ENCODE data around the gene ANKRD31. TPM values are rescaled to one million over a fixed set of nuclear protein-coding genes. Genes with fewer than 3 reads are reported as not detected.

ANKRD31 gene
- total RNA-seq, 1 experiment from 2014 or later: 0.09 TPM

DNA sequence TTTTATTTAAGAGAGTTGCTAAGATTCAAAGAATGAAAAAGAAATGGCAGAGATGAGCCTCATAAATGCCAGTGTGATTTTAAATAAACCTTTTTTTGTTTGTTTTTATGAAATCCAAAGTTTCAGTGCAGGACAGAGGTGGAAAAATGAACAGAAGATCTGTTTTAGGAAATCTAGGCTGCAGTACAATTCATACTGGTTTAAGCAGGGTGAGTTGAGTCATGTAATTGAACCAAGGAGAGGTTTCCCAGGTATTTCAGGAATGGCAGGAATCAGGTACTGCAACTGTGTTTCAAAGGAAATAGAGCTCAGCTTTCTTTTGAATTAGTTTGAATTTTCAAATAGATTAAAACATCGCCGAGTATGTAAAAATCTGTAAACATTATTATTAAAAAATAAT lies 3.0 kb upstream of the ANKRD31 start:
- no peaks in the 10 kb centered on the region for H3K36me3 Mint-ChIP-seq
- ChIA-PET POLR2A (no interaction called here), CTCF (interaction anchor here (0.7 to 1.3 kb wide), 4 partner anchors 65 to 189 kb away, joined by 3 to 6 read pairs (median 3); partner anchors contain the start of genes GCNT4 and HMGCR)
- DNase-seq (ENCODE audit: low spot score) (no peak), ATAC-seq (peak; percentile 31)
- H3K27me3 Mint-ChIP-seq (ENCODE audit: low read depth): no peaks in the 10 kb centered on the region
- TF ChIP-seq OVOL2 (CRISPR knock-in tag; IDR thresholded peaks at IDR 0.05; ENCODE audit: borderline replicate concordance) (no peak), ZNF671 (CRISPR knock-in tag; IDR thresholded peaks at IDR 0.05) (no peak), CREB1 (CRISPR knock-in tag; IDR thresholded peaks at IDR 0.05) (no peak)
- TF ChIP-seq, protein P1, sequence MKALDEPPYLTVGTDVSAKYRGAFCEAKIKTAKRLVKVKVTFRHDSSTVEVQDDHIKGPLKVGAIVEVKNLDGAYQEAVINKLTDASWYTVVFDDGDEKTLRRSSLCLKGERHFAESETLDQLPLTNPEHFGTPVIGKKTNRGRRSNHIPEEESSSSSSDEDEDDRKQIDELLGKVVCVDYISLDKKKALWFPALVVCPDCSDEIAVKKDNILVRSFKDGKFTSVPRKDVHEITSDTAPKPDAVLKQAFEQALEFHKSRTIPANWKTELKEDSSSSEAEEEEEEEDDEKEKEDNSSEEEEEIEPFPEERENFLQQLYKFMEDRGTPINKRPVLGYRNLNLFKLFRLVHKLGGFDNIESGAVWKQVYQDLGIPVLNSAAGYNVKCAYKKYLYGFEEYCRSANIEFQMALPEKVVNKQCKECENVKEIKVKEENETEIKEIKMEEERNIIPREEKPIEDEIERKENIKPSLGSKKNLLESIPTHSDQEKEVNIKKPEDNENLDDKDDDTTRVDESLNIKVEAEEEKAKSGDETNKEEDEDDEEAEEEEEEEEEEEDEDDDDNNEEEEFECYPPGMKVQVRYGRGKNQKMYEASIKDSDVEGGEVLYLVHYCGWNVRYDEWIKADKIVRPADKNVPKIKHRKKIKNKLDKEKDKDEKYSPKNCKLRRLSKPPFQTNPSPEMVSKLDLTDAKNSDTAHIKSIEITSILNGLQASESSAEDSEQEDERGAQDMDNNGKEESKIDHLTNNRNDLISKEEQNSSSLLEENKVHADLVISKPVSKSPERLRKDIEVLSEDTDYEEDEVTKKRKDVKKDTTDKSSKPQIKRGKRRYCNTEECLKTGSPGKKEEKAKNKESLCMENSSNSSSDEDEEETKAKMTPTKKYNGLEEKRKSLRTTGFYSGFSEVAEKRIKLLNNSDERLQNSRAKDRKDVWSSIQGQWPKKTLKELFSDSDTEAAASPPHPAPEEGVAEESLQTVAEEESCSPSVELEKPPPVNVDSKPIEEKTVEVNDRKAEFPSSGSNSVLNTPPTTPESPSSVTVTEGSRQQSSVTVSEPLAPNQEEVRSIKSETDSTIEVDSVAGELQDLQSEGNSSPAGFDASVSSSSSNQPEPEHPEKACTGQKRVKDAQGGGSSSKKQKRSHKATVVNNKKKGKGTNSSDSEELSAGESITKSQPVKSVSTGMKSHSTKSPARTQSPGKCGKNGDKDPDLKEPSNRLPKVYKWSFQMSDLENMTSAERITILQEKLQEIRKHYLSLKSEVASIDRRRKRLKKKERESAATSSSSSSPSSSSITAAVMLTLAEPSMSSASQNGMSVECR (CRISPR knock-in tag; IDR thresholded peaks at IDR 0.05; ENCODE audit: borderline replicate concordance): no peak
- peak overlapping the region; percentile 91 for H3K27ac Mint-ChIP-seq
- peak overlapping the region; percentile 28 for H3K4me3 Mint-ChIP-seq
- H3K4me1 Mint-ChIP-seq: peaks cover 61% of the 10 kb centered on the region
- no peaks in the 10 kb centered on the region for H3K9me3 Mint-ChIP-seq

DNA sequence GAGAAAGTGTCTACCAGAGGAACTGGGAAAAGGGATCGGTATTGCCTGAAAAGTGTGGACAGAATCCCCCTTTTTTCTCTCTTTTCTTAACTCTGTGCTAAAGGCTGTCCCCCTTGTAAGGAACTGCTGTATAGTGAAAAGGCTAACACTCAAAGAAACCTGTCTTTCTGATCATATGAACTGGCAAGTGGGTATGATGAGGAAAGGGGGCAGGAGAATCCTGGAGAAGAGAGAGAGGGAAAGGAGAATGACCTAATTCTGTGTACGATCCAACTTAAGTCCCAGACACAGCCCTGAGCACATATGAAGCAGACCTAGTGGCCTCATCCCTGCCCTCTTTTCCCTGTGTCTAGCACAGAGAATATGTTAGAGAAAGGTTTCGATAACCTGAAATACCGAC lies 967 bp downstream of the ANKRD31 start:
- DNase-seq (ENCODE audit: low spot score): no peak
- CTCF ChIA-PET: interaction anchor here (0.8 to 3.7 kb wide), 18 partner anchors 8 to 310 kb away, joined by 3 to 62 read pairs (median 4); partner anchors contain the start of genes GCNT4 and HMGCR
- H3K27ac Mint-ChIP-seq: no peak overlapping the region
- TF ChIP-seq, protein P2, sequence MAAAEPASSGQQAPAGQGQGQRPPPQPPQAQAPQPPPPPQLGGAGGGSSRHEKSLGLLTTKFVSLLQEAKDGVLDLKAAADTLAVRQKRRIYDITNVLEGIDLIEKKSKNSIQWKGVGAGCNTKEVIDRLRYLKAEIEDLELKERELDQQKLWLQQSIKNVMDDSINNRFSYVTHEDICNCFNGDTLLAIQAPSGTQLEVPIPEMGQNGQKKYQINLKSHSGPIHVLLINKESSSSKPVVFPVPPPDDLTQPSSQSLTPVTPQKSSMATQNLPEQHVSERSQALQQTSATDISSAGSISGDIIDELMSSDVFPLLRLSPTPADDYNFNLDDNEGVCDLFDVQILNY (CRISPR knock-in tag; IDR thresholded peaks at IDR 0.05): no peak
- TF ChIP-seq NR1H2 (CRISPR knock-in tag; IDR thresholded peaks at IDR 0.05): no peak
- TF ChIP-seq, protein P3, sequence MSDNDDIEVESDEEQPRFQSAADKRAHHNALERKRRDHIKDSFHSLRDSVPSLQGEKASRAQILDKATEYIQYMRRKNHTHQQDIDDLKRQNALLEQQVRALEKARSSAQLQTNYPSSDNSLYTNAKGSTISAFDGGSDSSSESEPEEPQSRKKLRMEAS (CRISPR knock-in tag; IDR thresholded peaks at IDR 0.05): no peak
- no peak for TF ChIP-seq NR2C2 (CRISPR knock-in tag; IDR thresholded peaks at IDR 0.05)
- TF ChIP-seq ZNF317 (CRISPR knock-in tag; IDR thresholded peaks at IDR 0.05; ENCODE audit: borderline replicate concordance, low read depth): no peak
- TF ChIP-seq, protein P4, sequence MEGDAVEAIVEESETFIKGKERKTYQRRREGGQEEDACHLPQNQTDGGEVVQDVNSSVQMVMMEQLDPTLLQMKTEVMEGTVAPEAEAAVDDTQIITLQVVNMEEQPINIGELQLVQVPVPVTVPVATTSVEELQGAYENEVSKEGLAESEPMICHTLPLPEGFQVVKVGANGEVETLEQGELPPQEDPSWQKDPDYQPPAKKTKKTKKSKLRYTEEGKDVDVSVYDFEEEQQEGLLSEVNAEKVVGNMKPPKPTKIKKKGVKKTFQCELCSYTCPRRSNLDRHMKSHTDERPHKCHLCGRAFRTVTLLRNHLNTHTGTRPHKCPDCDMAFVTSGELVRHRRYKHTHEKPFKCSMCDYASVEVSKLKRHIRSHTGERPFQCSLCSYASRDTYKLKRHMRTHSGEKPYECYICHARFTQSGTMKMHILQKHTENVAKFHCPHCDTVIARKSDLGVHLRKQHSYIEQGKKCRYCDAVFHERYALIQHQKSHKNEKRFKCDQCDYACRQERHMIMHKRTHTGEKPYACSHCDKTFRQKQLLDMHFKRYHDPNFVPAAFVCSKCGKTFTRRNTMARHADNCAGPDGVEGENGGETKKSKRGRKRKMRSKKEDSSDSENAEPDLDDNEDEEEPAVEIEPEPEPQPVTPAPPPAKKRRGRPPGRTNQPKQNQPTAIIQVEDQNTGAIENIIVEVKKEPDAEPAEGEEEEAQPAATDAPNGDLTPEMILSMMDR (IDR thresholded peaks at IDR 0.05): no peak
- TF ChIP-seq, protein P5, sequence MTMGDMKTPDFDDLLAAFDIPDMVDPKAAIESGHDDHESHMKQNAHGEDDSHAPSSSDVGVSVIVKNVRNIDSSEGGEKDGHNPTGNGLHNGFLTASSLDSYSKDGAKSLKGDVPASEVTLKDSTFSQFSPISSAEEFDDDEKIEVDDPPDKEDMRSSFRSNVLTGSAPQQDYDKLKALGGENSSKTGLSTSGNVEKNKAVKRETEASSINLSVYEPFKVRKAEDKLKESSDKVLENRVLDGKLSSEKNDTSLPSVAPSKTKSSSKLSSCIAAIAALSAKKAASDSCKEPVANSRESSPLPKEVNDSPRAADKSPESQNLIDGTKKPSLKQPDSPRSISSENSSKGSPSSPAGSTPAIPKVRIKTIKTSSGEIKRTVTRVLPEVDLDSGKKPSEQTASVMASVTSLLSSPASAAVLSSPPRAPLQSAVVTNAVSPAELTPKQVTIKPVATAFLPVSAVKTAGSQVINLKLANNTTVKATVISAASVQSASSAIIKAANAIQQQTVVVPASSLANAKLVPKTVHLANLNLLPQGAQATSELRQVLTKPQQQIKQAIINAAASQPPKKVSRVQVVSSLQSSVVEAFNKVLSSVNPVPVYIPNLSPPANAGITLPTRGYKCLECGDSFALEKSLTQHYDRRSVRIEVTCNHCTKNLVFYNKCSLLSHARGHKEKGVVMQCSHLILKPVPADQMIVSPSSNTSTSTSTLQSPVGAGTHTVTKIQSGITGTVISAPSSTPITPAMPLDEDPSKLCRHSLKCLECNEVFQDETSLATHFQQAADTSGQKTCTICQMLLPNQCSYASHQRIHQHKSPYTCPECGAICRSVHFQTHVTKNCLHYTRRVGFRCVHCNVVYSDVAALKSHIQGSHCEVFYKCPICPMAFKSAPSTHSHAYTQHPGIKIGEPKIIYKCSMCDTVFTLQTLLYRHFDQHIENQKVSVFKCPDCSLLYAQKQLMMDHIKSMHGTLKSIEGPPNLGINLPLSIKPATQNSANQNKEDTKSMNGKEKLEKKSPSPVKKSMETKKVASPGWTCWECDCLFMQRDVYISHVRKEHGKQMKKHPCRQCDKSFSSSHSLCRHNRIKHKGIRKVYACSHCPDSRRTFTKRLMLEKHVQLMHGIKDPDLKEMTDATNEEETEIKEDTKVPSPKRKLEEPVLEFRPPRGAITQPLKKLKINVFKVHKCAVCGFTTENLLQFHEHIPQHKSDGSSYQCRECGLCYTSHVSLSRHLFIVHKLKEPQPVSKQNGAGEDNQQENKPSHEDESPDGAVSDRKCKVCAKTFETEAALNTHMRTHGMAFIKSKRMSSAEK (CRISPR knock-in tag; IDR thresholded peaks at IDR 0.05; ENCODE audit: borderline replicate concordance): no peak
- TF ChIP-seq, protein P6, sequence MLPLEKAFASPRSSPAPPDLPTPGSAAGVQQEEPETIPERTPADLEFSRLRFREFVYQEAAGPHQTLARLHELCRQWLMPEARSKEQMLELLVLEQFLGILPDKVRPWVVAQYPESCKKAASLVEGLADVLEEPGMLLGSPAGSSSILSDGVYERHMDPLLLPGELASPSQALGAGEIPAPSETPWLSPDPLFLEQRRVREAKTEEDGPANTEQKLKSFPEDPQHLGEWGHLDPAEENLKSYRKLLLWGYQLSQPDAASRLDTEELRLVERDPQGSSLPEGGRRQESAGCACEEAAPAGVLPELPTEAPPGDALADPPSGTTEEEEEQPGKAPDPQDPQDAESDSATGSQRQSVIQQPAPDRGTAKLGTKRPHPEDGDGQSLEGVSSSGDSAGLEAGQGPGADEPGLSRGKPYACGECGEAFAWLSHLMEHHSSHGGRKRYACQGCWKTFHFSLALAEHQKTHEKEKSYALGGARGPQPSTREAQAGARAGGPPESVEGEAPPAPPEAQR (CRISPR knock-in tag; IDR thresholded peaks at IDR 0.05): no peak
- TF ChIP-seq ZBTB21 (CRISPR knock-in tag; IDR thresholded peaks at IDR 0.05; ENCODE audit: borderline replicate concordance): no peak
- TF ChIP-seq ATF1 (CRISPR knock-in tag; IDR thresholded peaks at IDR 0.05): no peak
- no peak for TF ChIP-seq CBFB (CRISPR knock-in tag; IDR thresholded peaks at IDR 0.05; ENCODE audit: low read depth)
- TF ChIP-seq, protein P7, sequence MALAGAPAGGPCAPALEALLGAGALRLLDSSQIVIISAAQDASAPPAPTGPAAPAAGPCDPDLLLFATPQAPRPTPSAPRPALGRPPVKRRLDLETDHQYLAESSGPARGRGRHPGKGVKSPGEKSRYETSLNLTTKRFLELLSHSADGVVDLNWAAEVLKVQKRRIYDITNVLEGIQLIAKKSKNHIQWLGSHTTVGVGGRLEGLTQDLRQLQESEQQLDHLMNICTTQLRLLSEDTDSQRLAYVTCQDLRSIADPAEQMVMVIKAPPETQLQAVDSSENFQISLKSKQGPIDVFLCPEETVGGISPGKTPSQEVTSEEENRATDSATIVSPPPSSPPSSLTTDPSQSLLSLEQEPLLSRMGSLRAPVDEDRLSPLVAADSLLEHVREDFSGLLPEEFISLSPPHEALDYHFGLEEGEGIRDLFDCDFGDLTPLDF (CRISPR knock-in tag; IDR thresholded peaks at IDR 0.05): no peak
- TF ChIP-seq EMX1 (CRISPR knock-in tag; IDR thresholded peaks at IDR 0.05): no peak

More for the DNA sequence above, 967 bp downstream of the ANKRD31 start:
- no peaks in the 10 kb centered on the region for H3K9me3 Mint-ChIP-seq
- ATAC-seq: no peak
- no peaks in the 10 kb centered on the region for H3K27me3 Mint-ChIP-seq (ENCODE audit: low read depth)
- H3K4me3 Mint-ChIP-seq: peak overlapping the region; percentile 78; the same call in 1 of the 2 replicates
- H3K4me1 Mint-ChIP-seq: peaks cover 33% of the 10 kb centered on the region
- no peaks in the 10 kb centered on the region for H3K36me3 Mint-ChIP-seq
- POLR2A ChIA-PET: interaction anchor here (1.3 to 2.5 kb wide), 3 partner anchors 102 to 1286 kb away, joined by 3 to 22 read pairs (median 3); partner anchors contain the start of gene HMGCR

All from WTC11 (cell line).